Jurkat, Clone E6-1 (cell line): ENCODE data around the gene ZMYM4.
A peak's percentile ranks its signal among the peaks of the same experiment; 100 is the strongest.
"Not testable (repeated sequence)": the region's sequence is repeated elsewhere in the genome, so short reads cannot be mapped to it uniquely, and the experiment has no call there.

Experiments used
- DNase-seq: peaks from one replicate; pipeline ENCODE4 v3.0.0-alpha.2; 2011; ENCODE audit warnings: low read depth, low spot score
- H3K4me3 ChIP-seq: 2 replicates; pipeline ENCODE4 v1.5.1; 2011; ENCODE audit warnings: mild to moderate bottlenecking, low read length, control low read depth, moderate library complexity

ZMYM4 gene

GRCh38 chr1:35441926-35442579 is 173.5 kb downstream of the ZMYM4 start:
- DNase-seq: no peak
- H3K4me3 ChIP-seq: no peak overlapping the region

DNA sequence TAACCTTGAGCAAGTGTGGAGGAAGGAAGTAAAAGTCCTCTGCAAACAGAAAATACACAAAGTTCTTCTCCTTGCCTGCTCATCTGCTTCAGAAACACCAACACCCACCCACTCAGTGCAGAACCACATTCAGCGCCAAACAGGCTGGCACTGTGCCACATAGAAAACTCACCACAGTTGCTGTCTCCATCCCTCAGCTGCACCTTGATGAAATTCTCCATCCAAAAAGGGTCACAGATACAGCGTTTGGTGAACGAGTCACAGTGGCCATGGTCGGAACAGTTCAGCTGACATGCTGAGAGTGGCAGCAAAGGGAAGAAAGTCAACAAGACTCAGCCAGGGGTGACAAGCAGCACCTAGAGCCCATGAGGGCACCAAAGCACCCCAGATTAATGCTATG is 174.2 kb downstream of the ZMYM4 start:
- no peak for DNase-seq
- no peak overlapping the region for H3K4me3 ChIP-seq

DNA sequence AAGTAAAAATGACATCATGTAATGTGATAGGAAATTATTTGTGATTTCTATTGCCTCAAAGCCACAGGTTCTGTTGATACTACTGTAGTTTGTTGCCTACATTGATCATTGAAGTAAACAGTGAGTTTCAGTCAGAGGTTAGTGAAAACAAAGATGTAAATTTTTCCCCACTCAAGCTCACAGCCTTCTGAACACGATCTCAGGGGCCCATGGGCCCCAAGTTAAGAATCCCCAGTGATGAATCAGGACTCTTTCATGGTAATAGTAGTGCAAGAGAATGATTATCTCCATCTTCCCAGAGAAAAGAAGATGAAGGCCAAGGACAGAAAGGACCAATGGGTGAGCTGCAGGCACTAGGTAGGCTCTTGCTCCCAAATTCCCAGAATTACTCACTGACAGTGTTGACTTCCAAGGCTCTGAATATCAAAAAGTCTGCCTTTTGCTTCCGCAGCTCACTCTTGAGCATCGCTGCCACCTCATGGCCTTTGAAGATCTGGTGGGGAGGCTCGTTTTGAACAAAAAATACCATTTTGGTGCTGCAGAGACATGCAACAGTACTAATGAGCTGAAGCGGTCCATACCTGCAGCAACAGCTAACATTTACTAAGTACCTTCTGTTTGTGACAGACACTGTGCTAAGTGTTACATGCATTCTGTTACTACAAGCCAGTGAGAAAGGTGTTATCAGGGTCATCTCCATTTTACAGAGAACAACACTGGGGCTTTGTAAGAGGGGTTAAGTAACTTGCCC is 175.4 kb downstream of the ZMYM4 start:
- no peak for DNase-seq
- H3K4me3 ChIP-seq: no peak overlapping the region

- DNase-seq: no peak
- no peak overlapping the region for H3K4me3 ChIP-seq
Measured at GRCh38 chr1:35444519-35444774, 175.9 kb downstream of the ZMYM4 start.

DNA sequence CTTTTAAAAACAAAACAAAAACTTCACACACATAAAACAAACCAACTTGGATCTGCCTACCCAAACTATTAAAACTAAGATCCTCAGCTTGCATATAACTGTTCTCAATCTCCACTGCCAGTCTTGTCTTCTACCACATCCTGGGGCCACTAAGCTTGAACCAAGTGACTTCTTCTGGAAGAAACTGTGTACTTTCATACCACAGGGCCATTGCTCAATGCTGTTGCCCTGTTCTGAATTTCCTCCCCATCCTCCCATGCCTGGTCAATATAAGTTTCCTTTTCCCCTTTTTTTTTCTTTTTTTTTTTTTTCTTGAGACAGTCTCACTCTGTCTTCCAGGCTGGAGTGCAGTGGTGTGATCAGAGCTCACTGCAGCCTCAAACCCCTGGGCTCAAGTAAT is 178.8 kb downstream of the ZMYM4 start:
- H3K4me3 ChIP-seq: no peak overlapping the region
- no peak for DNase-seq

- DNase-seq: no peak
- H3K4me3 ChIP-seq: no peak overlapping the region
Measured at GRCh38 chr1:35448344-35448801, 179.9 kb downstream of the ZMYM4 start.

DNA sequence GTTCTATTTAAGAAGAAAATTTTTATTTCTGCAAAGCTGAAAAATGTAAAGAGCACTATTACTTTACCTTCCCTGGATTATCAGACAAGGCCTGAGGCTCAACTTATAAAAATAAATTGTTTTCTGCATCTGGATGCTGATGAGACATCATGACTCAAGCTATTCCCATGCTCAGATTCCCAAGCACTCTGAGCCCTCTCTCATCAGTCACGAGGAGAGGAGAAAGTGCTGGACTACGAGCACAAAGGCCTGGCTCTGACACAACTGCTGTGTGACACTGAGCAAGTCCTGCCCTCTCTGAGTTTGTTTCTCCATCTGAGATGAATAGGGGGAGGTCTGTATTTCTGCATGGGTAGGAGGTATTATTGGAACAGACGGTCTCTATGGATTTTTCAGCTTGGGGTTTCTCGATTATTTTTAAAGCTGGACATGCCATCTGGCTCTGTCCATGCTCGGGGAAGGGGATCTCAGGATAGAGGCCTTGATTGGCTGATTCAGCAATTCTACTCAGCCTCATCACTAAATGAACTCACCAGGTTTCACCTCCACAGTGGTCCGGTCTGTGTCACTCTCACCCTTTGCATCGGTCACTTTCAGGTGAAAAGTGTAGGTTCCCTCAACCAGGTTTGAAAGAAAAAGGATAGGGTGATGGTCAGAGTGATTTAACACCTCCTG is 181.0 kb downstream of the ZMYM4 start:
- DNase-seq: no peak
- H3K4me3 ChIP-seq: no peak overlapping the region

GRCh38 chr1:35451125-35451528 is 182.6 kb downstream of the ZMYM4 start:
- DNase-seq: peak; percentile 50
- H3K4me3 ChIP-seq: no peak overlapping the region

DNA sequence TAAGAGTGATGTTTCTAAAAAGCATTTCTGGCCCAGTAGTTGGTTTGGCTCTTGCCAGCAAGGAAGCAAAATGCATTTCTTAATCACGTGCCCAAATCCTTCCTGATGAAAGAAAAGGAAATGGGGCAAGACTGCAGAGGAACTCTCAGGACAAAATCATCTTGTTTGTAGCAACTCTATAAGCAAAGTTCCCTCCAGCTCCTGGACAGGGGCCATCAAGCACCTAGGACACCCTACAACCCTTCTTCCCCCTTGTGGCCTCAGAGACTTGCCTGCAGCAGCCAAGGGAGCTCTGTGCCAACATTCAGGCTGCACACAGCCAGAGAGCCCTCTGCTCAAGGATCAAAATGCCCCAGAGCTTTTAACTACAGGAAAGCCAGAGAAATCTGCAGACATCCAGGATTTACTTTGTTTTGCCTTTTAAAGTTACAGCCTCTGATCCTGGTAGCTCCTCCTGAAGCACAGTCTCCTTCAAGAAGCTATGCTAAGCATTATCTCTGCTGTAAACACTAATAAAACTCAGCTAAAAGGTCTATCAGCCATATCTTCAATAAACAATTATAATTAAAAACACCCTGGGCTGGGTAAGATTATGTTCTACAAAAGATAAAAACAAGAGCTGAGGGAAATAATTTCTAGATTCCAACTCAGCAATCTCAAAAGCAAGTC is 183.7 kb downstream of the ZMYM4 start:
- DNase-seq: peak; percentile 19
- H3K4me3 ChIP-seq: no peak overlapping the region

DNA sequence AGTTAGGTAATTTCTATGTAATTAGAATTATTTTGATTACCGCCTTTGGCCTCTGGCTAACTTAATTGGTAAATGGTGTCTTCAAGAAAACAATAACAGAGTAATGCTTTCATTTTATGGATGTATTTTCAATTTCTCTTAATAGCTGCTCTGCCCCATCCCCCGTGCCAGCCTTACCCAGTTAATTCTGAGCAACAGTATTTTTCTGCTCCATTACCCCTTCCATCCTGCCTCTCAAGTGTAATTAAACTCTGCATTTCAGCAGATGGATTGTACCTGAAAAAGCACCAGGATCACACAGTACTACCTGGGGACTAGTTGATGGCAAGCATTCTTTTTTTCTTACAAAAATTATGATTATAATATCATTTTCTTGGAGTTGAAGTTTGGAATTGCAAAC is 184.5 kb downstream of the ZMYM4 start:
- no peak for DNase-seq

DNA sequence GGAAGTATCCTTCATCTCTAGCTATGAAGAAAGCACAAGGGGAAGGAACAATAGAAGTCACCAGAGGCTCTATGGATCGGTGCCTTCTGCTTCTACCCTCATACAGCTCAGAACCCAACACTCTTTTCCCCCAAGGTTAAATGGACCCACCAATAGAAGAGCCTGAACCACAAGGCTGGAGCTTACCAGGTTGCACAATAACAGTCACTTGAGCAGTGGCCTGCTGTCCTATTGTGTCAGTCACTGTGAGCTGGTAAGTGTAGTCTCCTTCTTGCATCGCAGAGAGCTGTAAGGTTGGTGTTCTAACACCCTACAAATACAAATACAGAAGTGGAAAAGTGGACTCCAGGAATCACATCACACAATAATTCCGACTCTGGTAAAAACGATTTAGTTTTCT is 185.7 kb downstream of the ZMYM4 start:
- no peak overlapping the region for H3K4me3 ChIP-seq
- DNase-seq: no peak

More for the DNA sequence above, 184.5 kb downstream of the ZMYM4 start:
- no peak overlapping the region for H3K4me3 ChIP-seq

DNA sequence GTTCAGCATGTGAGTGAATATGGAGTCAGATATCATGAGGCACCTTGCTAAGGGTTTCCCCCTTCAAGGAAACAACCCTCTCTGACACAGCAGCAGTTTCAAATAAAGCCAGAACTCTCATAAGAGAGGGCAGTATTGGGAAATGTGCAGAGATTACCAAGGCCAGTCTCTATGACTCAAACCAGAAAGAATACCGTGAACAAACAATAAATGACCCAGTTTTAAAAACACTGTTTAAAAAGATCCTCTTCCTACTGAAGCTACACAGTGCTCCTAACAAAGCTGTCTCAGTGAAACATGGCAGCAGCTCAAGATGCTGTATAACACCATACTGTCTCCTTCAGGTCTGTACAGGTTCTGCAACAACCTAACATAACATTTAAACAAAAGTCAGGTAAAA is 186.1 kb downstream of the ZMYM4 start:
- H3K4me3 ChIP-seq: no peak overlapping the region
- DNase-seq: no peak

- H3K4me3 ChIP-seq: no peak overlapping the region
- no peak for DNase-seq
Measured at GRCh38 chr1:35460796-35461195, 192.3 kb downstream of the ZMYM4 start.

DNA sequence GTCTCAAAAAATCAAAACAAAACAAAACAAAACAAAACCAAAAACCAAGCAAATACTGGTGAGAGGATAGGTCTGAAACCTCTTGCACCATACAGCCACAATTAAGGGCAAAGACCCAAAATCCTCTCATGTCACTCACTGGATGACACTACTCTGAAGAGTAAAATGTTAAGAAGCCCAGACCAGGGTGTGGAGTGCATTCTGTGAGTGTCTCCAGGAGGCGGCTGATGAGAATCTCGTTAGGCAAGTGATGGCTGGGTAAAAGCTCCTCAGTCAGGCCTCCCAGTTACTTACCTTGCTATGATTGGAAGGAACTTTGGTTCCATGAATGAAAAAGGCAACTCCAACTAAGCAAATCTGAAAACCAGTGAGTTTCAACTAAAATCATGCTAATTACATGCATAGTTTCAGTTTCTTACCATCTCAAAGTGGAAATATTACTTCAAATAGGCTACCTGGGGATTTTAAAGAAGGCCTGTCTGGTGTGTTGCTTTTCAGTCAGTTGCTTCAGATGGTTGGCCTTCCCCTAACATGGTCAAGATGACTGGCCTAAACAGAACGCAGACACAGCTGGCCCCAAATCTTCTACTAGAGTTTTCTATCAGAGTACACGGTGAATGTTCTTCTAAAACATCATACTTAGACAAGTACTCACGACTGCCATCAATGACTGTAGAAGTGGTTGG is 193.6 kb downstream of the ZMYM4 start:
- no peak for DNase-seq
- H3K4me3 ChIP-seq: no peak overlapping the region

DNA sequence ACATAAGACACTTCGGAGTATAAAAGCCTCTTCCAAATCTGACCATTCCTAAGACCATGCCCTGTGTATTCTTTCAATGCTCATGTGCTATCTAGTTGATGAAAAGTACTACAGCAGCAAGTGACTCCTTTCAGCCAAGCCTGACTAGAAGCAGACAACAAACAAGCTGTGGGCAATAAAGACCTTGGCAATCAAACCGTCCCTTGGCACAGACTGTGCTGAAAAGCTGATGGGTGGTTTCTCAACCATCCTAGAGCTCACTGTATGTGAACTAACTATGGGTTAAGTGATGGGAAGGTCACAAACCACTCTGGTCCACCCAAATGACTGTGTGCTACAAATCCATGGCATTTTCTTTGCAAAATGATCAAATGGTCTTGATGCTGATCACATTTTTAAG is 194.7 kb downstream of the ZMYM4 start:
- no peak for DNase-seq
- H3K4me3 ChIP-seq: no peak overlapping the region

DNA sequence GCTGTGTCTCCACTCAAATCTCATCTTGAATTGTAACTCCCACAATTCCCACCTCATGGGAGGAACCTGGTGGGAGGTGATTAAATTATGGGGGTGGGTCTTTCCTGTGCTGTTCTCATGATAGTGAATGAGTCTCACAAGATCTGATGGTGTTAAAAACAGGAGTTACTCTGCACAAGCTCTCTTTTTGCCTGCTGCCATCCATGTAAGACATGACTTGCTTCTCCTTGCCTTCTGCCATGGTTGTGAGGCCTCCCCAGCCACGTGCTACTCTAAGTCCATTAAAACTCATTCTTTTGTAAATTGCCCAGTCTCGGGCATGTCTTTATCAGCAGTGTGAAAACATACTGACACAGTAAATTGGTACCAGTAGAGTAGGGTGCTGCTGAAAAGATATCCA is 195.2 kb downstream of the ZMYM4 start:
- not testable (repeated sequence) for DNase-seq

DNA sequence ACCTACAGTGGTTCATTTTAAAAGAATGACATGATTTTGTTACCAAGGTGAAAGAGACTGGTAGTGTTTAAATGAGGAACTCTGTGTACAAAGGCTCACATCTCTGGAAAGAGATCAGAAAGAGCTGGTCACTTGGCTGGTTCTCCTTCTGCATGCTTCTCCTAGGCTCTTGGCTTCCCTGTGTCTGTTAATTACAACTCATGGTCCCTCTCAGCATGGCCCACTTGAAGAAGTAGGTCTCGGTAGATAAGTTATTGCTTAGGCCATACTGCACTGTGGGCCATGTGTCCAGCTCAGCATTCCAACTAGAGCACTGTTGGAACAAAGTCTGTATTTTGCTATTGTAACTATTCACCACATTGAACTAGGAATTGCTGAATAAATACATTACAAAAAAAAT is 197.6 kb downstream of the ZMYM4 start:
- no peak for DNase-seq
- H3K4me3 ChIP-seq: no peak overlapping the region

More for the DNA sequence above, 195.2 kb downstream of the ZMYM4 start:
- not testable (repeated sequence) for H3K4me3 ChIP-seq

- H3K4me3 ChIP-seq: no peak overlapping the region
- no peak for DNase-seq
Measured at GRCh38 chr1:35470977-35471613, 202.6 kb downstream of the ZMYM4 start.
